CD4-positive, alpha-beta T cell (primary cell): Measurements from ENCODE around the gene FBN1. TPM values are rescaled to one million over a fixed set of nuclear protein-coding genes. Genes with fewer than 3 reads are reported as not detected.

Source experiments
- ATAC-seq: fragments of 200-7000 bp; cut with Tn5 transposase; one replicate; pipeline ENCODE4 v1.10.0; 2022; ENCODE audit warnings: mild to moderate bottlenecking; ENCODE audit not compliant: poor library complexity
- CTCF ChIA-PET: fragments of 350-600 bp; sonication (Branson Sonifier 250); formaldehyde crosslinking; loops from one replicate; lab custom pipeline; 2021; ENCODE audit warnings: antibody characterized with exemption, inconsistent platforms; lab: Charles Lee
- POLR2A ChIA-PET: fragments of 350-600 bp; sonication (Branson Sonifier 250); formaldehyde crosslinking; loops from one replicate; lab custom pipeline; 2021; ENCODE audit warnings: antibody characterized with exemption, inconsistent platforms; lab: Charles Lee
- DNase-seq, 14 experiments: peaks; one replicate each; pipeline ENCODE4 v3.0.0-alpha.2; 2013 to 2020; ENCODE audit warnings: mixed read lengths in 2 of 14
- H3K27ac ChIP-seq, 2 donors: one replicate each; pipeline versions ENCODE4 v1.5.1 to v1.7.0; 2013; ENCODE audit warnings: low read length in 2 of 2, low read depth in 1 of 2, mild to moderate bottlenecking in 1 of 2
- H3K27me3 ChIP-seq, 2 experiments: 1 replicate in 1 of 2; 2 replicates in 1 of 2; pipeline versions ENCODE4 v1.6.1 to v1.7.0; 2013; ENCODE audit warnings: low read length in 2 of 2, control low read depth in 1 of 2, mild to moderate bottlenecking in 1 of 2, moderate library complexity in 1 of 2; ENCODE audit not compliant: insufficient read depth in 2 of 2, control insufficient read depth in 1 of 2
- H3K36me3 ChIP-seq: one replicate; pipeline ENCODE4 v1.6.1; 2013; ENCODE audit warnings: low read length, control low read depth; ENCODE audit not compliant: insufficient read depth
- H3K4me1 ChIP-seq: one replicate; pipeline ENCODE4 v1.6.1; 2013; ENCODE audit warnings: low read length, control low read depth; ENCODE audit not compliant: insufficient read depth
- H3K4me3 ChIP-seq: one replicate; pipeline ENCODE4 v1.5.1; 2013; ENCODE audit warnings: mild to moderate bottlenecking, low read length, moderate library complexity
- H3K9me3 ChIP-seq, 2 experiments: 1 replicate in 1 of 2; 2 replicates in 1 of 2; pipeline versions ENCODE4 v1.6.1 to v1.7.0; 2013; ENCODE audit warnings: low read length in 2 of 2, mild to moderate bottlenecking in 2 of 2, control low read depth in 1 of 2, moderate library complexity in 1 of 2; ENCODE audit not compliant: control insufficient read depth in 1 of 2, insufficient read depth in 1 of 2
- H3K27ac Mint-ChIP-seq: one replicate; pipeline ENCODE4 v1.8.0; 2020; ENCODE audit warnings: mixed read lengths
- H3K27me3 Mint-ChIP-seq: one replicate; pipeline ENCODE4 v1.8.0; 2021; ENCODE audit warnings: mixed read lengths
- H3K36me3 Mint-ChIP-seq: one replicate; pipeline ENCODE4 v1.8.0; 2021; ENCODE audit warnings: low read depth, mixed read lengths
- H3K4me1 Mint-ChIP-seq: one replicate; pipeline ENCODE4 v1.8.0; 2021; ENCODE audit warnings: low read depth, mixed read lengths
- H3K4me3 Mint-ChIP-seq: one replicate; pipeline ENCODE4 v1.8.0; 2020; ENCODE audit warnings: mild to moderate bottlenecking, mixed read lengths
- H3K9me3 Mint-ChIP-seq: one replicate; pipeline ENCODE4 v1.8.0; 2020; ENCODE audit warnings: mixed read lengths
- intact Hi-C, 2 experiments: fragments of 100-400 bp; cut with DNase I in 1 of 2; cut with micrococcal nuclease in 1 of 2; formaldehyde crosslinking; loops; one replicate each; pipeline versions ENCODE4 v1.15.1 to v1.9.0; 2023 to 2025; cut with DNase I, micrococcal nuclease
- total RNA-seq, 174 experiments: library from RNA in 2 of 174; stranded (reverse) in 2 of 174; gene quantifications; one replicate each; pipeline ENCODE4 v1.2.3 and lab custom pipeline; 2021 to 2026
- TF ChIP-seq, protein P1 (sequence below): fragments of 200-600 bp; IDR thresholded peaks from one replicate; pipeline ENCODE4 v1.8.0; 2022; ENCODE audit warnings: antibody characterized with exemption, mild to moderate bottlenecking

The FBN1 gene
- total RNA-seq, 2 experiments from 2014 or later, result 0.11 to 0.25 TPM

DNA sequence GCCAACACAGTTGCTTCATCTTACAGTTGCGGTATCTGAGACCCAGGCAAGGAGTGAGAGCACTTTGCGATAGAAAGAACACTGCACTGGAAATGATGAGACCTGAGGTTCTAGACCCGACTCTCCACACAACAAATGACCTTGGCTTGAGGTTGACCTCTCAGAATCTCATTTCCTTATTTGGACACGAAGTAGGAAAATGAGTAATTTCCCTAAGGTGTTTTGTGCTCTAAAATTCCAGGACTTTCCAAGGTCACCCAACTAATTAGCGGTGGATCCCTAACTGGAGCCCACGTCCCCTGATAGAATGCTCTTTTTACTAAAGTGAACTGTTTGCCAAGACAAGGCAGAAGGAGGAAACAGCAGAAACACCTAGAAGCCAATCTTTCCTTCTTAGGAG lies 26.7 kb upstream of the FBN1 start:
- Mint-ChIP-seq H3K27ac (no peak overlapping the region), H3K27me3 (no peaks in the 10 kb centered on the region), H3K4me1 (no peaks in the 10 kb centered on the region), H3K36me3 (no peaks in the 10 kb centered on the region), H3K4me3 (no peak overlapping the region), H3K9me3 (no peaks in the 10 kb centered on the region)
- DNase-seq, result no peak
- ATAC-seq, result no peak
- ChIA-PET CTCF (no interaction called here), POLR2A (no interaction called here)
- intact Hi-C loops, result no loop called here
- H3K27me3 ChIP-seq, result no peaks in the 10 kb centered on the region
- H3K9me3 ChIP-seq, result no peaks in the 10 kb centered on the region
- H3K4me1 ChIP-seq, result no peaks in the 10 kb centered on the region
- H3K4me3 ChIP-seq, result no peak overlapping the region
- TF ChIP-seq, protein P1, sequence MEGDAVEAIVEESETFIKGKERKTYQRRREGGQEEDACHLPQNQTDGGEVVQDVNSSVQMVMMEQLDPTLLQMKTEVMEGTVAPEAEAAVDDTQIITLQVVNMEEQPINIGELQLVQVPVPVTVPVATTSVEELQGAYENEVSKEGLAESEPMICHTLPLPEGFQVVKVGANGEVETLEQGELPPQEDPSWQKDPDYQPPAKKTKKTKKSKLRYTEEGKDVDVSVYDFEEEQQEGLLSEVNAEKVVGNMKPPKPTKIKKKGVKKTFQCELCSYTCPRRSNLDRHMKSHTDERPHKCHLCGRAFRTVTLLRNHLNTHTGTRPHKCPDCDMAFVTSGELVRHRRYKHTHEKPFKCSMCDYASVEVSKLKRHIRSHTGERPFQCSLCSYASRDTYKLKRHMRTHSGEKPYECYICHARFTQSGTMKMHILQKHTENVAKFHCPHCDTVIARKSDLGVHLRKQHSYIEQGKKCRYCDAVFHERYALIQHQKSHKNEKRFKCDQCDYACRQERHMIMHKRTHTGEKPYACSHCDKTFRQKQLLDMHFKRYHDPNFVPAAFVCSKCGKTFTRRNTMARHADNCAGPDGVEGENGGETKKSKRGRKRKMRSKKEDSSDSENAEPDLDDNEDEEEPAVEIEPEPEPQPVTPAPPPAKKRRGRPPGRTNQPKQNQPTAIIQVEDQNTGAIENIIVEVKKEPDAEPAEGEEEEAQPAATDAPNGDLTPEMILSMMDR, result no peak
- no peak overlapping the region for H3K27ac ChIP-seq
- H3K36me3 ChIP-seq, result no peaks in the 10 kb centered on the region

DNA sequence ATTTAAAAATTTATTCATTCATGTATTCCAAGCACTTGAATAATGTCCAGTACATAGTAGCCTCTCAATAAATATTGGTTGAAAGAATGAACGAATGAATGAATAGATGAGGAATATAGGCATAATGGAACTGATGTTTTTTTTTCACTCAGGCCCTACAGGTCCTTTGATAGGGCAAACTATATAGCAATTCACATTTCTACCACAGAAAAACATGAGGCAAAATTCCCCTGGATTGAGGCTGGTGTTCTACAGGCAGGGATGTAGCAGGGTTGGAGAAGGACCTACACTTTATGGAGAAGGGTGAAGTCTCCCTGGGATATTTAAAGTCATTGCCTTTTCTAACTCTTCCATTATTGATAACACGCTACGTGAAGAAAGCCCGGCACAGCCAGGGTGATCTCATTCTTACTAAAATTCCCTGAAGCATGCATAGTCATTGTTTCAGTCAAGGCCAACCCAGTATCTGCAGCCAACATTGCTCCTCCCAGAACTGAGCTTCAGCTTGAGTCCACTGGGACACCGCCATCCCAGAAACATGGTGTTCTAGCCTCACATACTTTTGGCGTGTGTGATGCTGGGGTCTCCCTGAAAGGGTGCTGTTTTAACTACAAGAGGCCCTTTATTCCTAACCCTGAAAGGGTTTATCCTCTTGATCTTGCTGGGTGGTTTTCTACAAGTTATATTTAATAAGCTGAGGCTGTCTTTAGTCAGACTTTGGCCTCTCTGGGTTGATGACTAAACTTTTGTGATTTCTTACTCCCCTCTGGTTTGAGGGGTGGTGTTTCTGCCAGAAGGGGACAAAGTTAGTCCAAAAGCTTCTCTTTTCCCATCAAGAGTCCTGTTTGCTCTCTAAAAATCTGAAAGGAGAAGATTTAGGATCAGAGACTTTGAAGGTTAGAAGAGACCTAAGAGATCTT lies 25.9 kb upstream of the FBN1 start:
- POLR2A ChIA-PET, result no interaction called here
- H3K9me3 ChIP-seq, result no peaks in the 10 kb centered on the region
- no peaks in the 10 kb centered on the region for H3K27me3 ChIP-seq
- H3K36me3 Mint-ChIP-seq, result no peaks in the 10 kb centered on the region
- no peak overlapping the region for H3K4me3 ChIP-seq
- no peaks in the 10 kb centered on the region for H3K27me3 Mint-ChIP-seq
- TF ChIP-seq, protein P1, result no peak
- H3K4me1 ChIP-seq, result no peaks in the 10 kb centered on the region
- H3K4me3 Mint-ChIP-seq, result no peak overlapping the region
- H3K27ac Mint-ChIP-seq, result no peak overlapping the region
- H3K36me3 ChIP-seq, result no peaks in the 10 kb centered on the region
- H3K9me3 Mint-ChIP-seq, result no peaks in the 10 kb centered on the region
- no peak for ATAC-seq
- intact Hi-C loops, result no loop called here
- CTCF ChIA-PET, result no interaction called here
- no peaks in the 10 kb centered on the region for H3K4me1 Mint-ChIP-seq
- no peak for DNase-seq
- no peak overlapping the region for H3K27ac ChIP-seq

DNA sequence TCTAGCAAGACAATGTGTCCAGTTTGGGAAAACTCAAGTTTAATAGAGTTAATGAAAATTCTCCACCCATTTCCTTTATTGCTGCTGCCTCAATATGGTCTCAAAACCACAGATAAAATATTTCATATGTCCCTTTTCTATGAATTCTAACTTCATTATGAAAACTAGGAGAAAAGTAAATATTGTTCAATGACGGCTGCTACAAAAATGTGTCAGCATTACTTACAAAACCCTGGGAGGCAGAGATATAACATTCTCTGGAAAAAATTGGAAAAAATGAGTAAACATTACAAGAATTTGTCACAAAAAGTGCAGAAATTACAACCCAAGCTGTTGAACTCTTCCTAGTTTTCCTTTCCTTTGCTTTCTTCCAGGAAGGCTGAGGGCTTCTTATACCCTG lies 22.2 kb upstream of the FBN1 start:
- Mint-ChIP-seq H3K27me3 (no peaks in the 10 kb centered on the region), H3K4me1 (no peaks in the 10 kb centered on the region), H3K4me3 (no peak overlapping the region), H3K9me3 (no peaks in the 10 kb centered on the region), H3K36me3 (no peaks in the 10 kb centered on the region), H3K27ac (no peak overlapping the region)
- TF ChIP-seq, protein P1, result no peak
- H3K9me3 ChIP-seq, result no peaks in the 10 kb centered on the region
- ChIA-PET POLR2A (no interaction called here), CTCF (no interaction called here)
- intact Hi-C loops, result no loop called here
- no peaks in the 10 kb centered on the region for H3K4me1 ChIP-seq
- H3K27me3 ChIP-seq, result no peaks in the 10 kb centered on the region
- no peak overlapping the region for H3K27ac ChIP-seq
- no peaks in the 10 kb centered on the region for H3K36me3 ChIP-seq
- ATAC-seq (no peak), DNase-seq (no peak)
- H3K4me3 ChIP-seq, result no peak overlapping the region
